IPS DF 6.9 (cell line): Measurements from ENCODE around the gene LOC128125822.
A peak's percentile ranks its signal among the peaks of the same experiment; 100 is the strongest.
"Not testable (repeated sequence)": the region's sequence is repeated elsewhere in the genome, so short reads cannot be mapped to it uniquely, and the experiment has no call there.

Source experiments
- DNase-seq: peaks from one replicate; pipeline ENCODE4 v3.0.0-alpha.2; 2013; ENCODE audit warnings: low read depth, low spot score
- H3K27ac ChIP-seq: one replicate; pipeline ENCODE4 v1.5.1; 2013; ENCODE audit warnings: low read length, control low read depth
- H3K27me3 ChIP-seq: 2 replicates; pipeline ENCODE4 v1.6.1; 2013; ENCODE audit warnings: mild to moderate bottlenecking, low read length; ENCODE audit not compliant: control insufficient read depth, insufficient read depth
- H3K36me3 ChIP-seq: 2 replicates; pipeline ENCODE4 v1.6.1; 2013; ENCODE audit warnings: low read length; ENCODE audit not compliant: control insufficient read depth, insufficient read depth
- H3K4me1 ChIP-seq: 2 replicates; pipeline ENCODE4 v1.6.1; 2013; ENCODE audit warnings: low read length; ENCODE audit not compliant: control insufficient read depth, insufficient read depth
- H3K4me3 ChIP-seq: 2 replicates; pipeline ENCODE4 v1.5.1; 2013; ENCODE audit warnings: mild to moderate bottlenecking, low read length
- H3K9me3 ChIP-seq: 2 replicates; pipeline ENCODE4 v1.6.1; 2013; ENCODE audit warnings: low read length, inconsistent platforms; ENCODE audit not compliant: control insufficient read depth, insufficient read depth
- WGBS: extraction: QIAGEN DNeasy Blood & Tissue Kit; methylation state at CpG from one replicate; pipeline ENCODE4 v1.1.7; 2013; ENCODE audit warnings: mixed read lengths, missing lambda C conversion rate; ENCODE audit not compliant: insufficient read length, insufficient coverage; 5-methylcytosine and 5-hydroxymethylcytosine counted together

Gene LOC128125822

GRCh38 chr6:63581355-63582013 lies 9.2 kb downstream of the LOC128125822 start:
- H3K27me3 ChIP-seq: no peaks in the 10 kb centered on the region
- no peak overlapping the region for H3K4me3 ChIP-seq
- DNase-seq: no peak
- H3K4me1 ChIP-seq: no peaks in the 10 kb centered on the region
- H3K27ac ChIP-seq: no peak overlapping the region
- H3K9me3 ChIP-seq: no peaks in the 10 kb centered on the region
- peaks cover 3% of the 10 kb centered on the region; the same call in 1 of the 2 replicates for H3K36me3 ChIP-seq
- no CpG with 5 or more reads among the region's 2 CpGs for WGBS

- no peaks in the 10 kb centered on the region for H3K9me3 ChIP-seq
- H3K36me3 ChIP-seq: peaks cover 2% of the 10 kb centered on the region; the same call in 1 of the 2 replicates
- no peak for DNase-seq
- no peaks in the 10 kb centered on the region for H3K4me1 ChIP-seq
- no peak overlapping the region for H3K4me3 ChIP-seq
- H3K27ac ChIP-seq: no peak overlapping the region
- no peaks in the 10 kb centered on the region for H3K27me3 ChIP-seq
- no CpG with 5 or more reads among the region's 4 CpGs for WGBS
These were observed 10.4 kb downstream of the LOC128125822 start for GRCh38 chr6:63582579-63583231.

- H3K27me3 ChIP-seq: no peaks in the 10 kb centered on the region
- H3K4me3 ChIP-seq: no peak overlapping the region
- H3K36me3 ChIP-seq: peaks cover 2% of the 10 kb centered on the region; the same call in 1 of the 2 replicates
- DNase-seq: no peak
- H3K9me3 ChIP-seq: no peaks in the 10 kb centered on the region
- H3K4me1 ChIP-seq: no peaks in the 10 kb centered on the region
- H3K27ac ChIP-seq: no peak overlapping the region
- no CpG with 5 or more reads among the region's 4 CpGs for whole genome bisulfite sequencing
These were observed 11.8 kb downstream of the LOC128125822 start for GRCh38 chr6:63584125-63584514.

- H3K4me3 ChIP-seq: no peak overlapping the region
- no peaks in the 10 kb centered on the region for H3K4me1 ChIP-seq
- peaks cover 2% of the 10 kb centered on the region; the same call in 1 of the 2 replicates for H3K36me3 ChIP-seq
- no peaks in the 10 kb centered on the region for H3K27me3 ChIP-seq
- no peaks in the 10 kb centered on the region for H3K9me3 ChIP-seq
- WGBS: no CpG with 5 or more reads among the region's 8 CpGs
- no peak overlapping the region for H3K27ac ChIP-seq
- DNase-seq: no peak
These were observed 12.3 kb downstream of the LOC128125822 start for GRCh38 chr6:63584566-63584965.

GRCh38 chr6:63585652-63586051 lies 13.4 kb downstream of the LOC128125822 start:
- not testable (repeated sequence) for H3K27ac ChIP-seq, H3K27me3 ChIP-seq, H3K9me3 ChIP-seq, H3K4me3 ChIP-seq, DNase-seq, H3K36me3 ChIP-seq, H3K4me1 ChIP-seq
- WGBS: no CpG with 5 or more reads among the region's 2 CpGs

- Histone ChIP-seq H3K36me3 (no peaks in the 10 kb centered on the region), H3K4me1 (no peaks in the 10 kb centered on the region), H3K4me3 (no peak overlapping the region), H3K27ac (no peak overlapping the region), H3K9me3 (no peaks in the 10 kb centered on the region), H3K27me3 (no peaks in the 10 kb centered on the region)
- no peak for DNase-seq
- WGBS: no CpG with 5 or more reads among the region's 2 CpGs
These were observed 17.7 kb downstream of the LOC128125822 start for GRCh38 chr6:63589952-63590411.

- H3K9me3 ChIP-seq: no peaks in the 10 kb centered on the region
- no peak for DNase-seq
- H3K27me3 ChIP-seq: no peaks in the 10 kb centered on the region
- no peaks in the 10 kb centered on the region for H3K36me3 ChIP-seq
- no peaks in the 10 kb centered on the region for H3K4me1 ChIP-seq
- no peak overlapping the region for H3K27ac ChIP-seq
- WGBS: no CpG with 5 or more reads among the region's 7 CpGs
- no peak overlapping the region for H3K4me3 ChIP-seq
These were observed 20.6 kb downstream of the LOC128125822 start for GRCh38 chr6:63592886-63593285.

GRCh38 chr6:63597141-63598048 lies 25.1 kb downstream of the LOC128125822 start:
- DNase-seq: no peak
- peak overlapping the region; percentile 35; the same call in 1 of the 2 replicates for H3K4me3 ChIP-seq
- H3K9me3 ChIP-seq: no peaks in the 10 kb centered on the region
- H3K27ac ChIP-seq: no peak overlapping the region
- no CpG with 5 or more reads among the region's 6 CpGs for WGBS
- H3K4me1 ChIP-seq: no peaks in the 10 kb centered on the region
- H3K27me3 ChIP-seq: no peaks in the 10 kb centered on the region
- H3K36me3 ChIP-seq: no peaks in the 10 kb centered on the region

- Histone ChIP-seq H3K27me3 (no peaks in the 10 kb centered on the region), H3K27ac (no peak overlapping the region), H3K36me3 (no peaks in the 10 kb centered on the region), H3K4me3 (peak overlapping the region; percentile 35; the same call in 1 of the 2 replicates), H3K9me3 (no peaks in the 10 kb centered on the region), H3K4me1 (no peaks in the 10 kb centered on the region)
- no peak for DNase-seq
- no CpG with 5 or more reads among the region's 23 CpGs for WGBS
These were observed 26.1 kb downstream of the LOC128125822 start for GRCh38 chr6:63598049-63599036.
